Fibroblast of lung (primary cell): ENCODE measurements around the gene CPSF7. TPM values are rescaled to one million over a fixed set of nuclear protein-coding genes. Genes with fewer than 3 reads are reported as not detected.

ENCODE experiments used
- DNase-seq, 2 donors: peaks; one replicate each; pipeline versions ENCODE4 v3.0.0 to v3.0.0-alpha.2; 2010; ENCODE audit warnings: low read depth in 2 of 2
- H2AFZ ChIP-seq: 2 replicates; pipeline ENCODE4 v1.5.1; 2012; ENCODE audit warnings: low read length, control low read depth, inconsistent platforms
- H3K27ac ChIP-seq: 2 replicates; pipeline ENCODE4 v1.5.1; 2011; ENCODE audit warnings: low read length, control low read depth; ENCODE audit not compliant: insufficient read depth
- H3K27me3 ChIP-seq: 2 replicates; pipeline ENCODE4 v1.5.1; 2011; ENCODE audit warnings: mild to moderate bottlenecking, low read length; ENCODE audit not compliant: control insufficient read depth, insufficient read depth
- H3K36me3 ChIP-seq: 2 replicates; pipeline ENCODE4 v1.5.1; 2011; ENCODE audit warnings: low read length; ENCODE audit not compliant: control insufficient read depth, insufficient read depth
- H3K4me1 ChIP-seq: 2 replicates; pipeline ENCODE4 v1.5.1; 2011; ENCODE audit warnings: low read length; ENCODE audit not compliant: control insufficient read depth, insufficient read depth; ENCODE audit errors: extremely low read depth
- H3K4me2 ChIP-seq: 2 replicates; pipeline ENCODE4 v1.5.1; 2011; ENCODE audit warnings: low read length, control low read depth; ENCODE audit not compliant: insufficient read depth; ENCODE audit errors: extremely low read depth
- H3K4me3 ChIP-seq, 4 experiments: fragments of 200-600 bp in 1 of 4; sonication (generic) in 1 of 4; replicated peaks in 1 of 4; 2 replicates each; pipeline ENCODE4 v1.5.1; 2011 to 2016; ENCODE audit warnings: low read length in 4 of 4, low read depth in 3 of 4, mild to moderate bottlenecking in 3 of 4, control low read depth in 2 of 4, inconsistent platforms in 1 of 4, mixed read lengths in 1 of 4; ENCODE audit not compliant: insufficient read depth in 1 of 4; ENCODE audit errors: control extremely low read depth in 1 of 4
- H3K79me2 ChIP-seq: 2 replicates; pipeline ENCODE4 v1.5.1; 2012; ENCODE audit warnings: mild to moderate bottlenecking, low read length, inconsistent platforms; ENCODE audit not compliant: control insufficient read depth, insufficient read depth
- H3K9ac ChIP-seq: 2 replicates; pipeline ENCODE4 v1.5.1; 2011; ENCODE audit warnings: mild to moderate bottlenecking, low read length, control low read depth; ENCODE audit not compliant: insufficient read depth
- H3K9me3 ChIP-seq: 2 replicates; pipeline ENCODE4 v1.5.1; 2012; ENCODE audit warnings: low read depth, low read length; ENCODE audit not compliant: control insufficient read depth, insufficient read depth
- H4K20me1 ChIP-seq: 2 replicates; pipeline ENCODE4 v1.5.1; 2011; ENCODE audit warnings: low read length; ENCODE audit not compliant: control insufficient read depth, insufficient read depth; ENCODE audit errors: extremely low read depth
- EZH2 ChIP-seq: IDR thresholded peaks from 2 replicates; pipeline ENCODE4 v1.5.1; 2012; ENCODE audit warnings: low read length, control low read depth, mild to moderate bottlenecking; ENCODE audit errors: missing control alignments
- polyA plus RNA-seq, 2 donors: library from polyadenylated mRNA; depleted of rRNA in 1 of 2; stranded (reverse) in 1 of 2; unstranded in 1 of 2; fragments of >200 nt; gene quantifications; 2 replicates each; pipeline ENCODE4 v1.2.1, GENCODE V29; 2011 to 2012; ENCODE audit warnings: missing spikeins in 1 of 2
- total RNA-seq: library from RNA; depleted of rRNA; stranded (reverse); fragments of >200 nt; gene quantifications from 2 replicates; pipeline ENCODE4 v1.2.1, GENCODE V29; 2014
- TF ChIP-seq, protein P1 (sequence below), 2 donors: IDR thresholded peaks in 1 of 2; conservative IDR thresholded peaks in 1 of 2; 1 replicate in 1 of 2; 2 replicates in 1 of 2; pipeline ENCODE4 v1.5.1; 2011 to 2012; ENCODE audit warnings: low read length in 2 of 2, control low read depth in 1 of 2, inconsistent platforms in 1 of 2, low read depth in 1 of 2, mild to moderate bottlenecking in 1 of 2

Gene CPSF7
- total and polyA plus RNA-seq, 2 donors (not counting 1 experiment from before 2014, with no cell fraction given): 18.0 to 38.1 TPM

DNA sequence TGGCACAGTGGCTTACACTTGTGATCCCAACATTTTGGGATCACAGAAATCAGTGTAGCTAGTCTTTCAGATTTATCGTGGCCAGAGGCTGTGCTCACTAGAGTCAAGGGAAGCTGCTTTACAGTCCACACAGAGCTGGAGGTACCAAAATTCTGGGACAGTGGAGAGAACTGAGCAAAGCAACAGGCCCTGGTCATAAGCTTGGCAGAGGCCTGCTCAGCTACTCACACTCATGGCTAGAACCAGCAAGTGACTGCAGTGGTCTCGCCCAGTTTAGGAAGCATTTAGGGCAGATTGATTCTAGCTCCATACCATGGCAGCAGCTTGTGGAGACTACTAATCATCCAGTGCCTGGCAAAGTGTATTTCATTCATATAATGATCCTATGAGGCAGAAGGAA is 28.6 kb downstream of the CPSF7 start:
- Histone ChIP-seq H3K27ac (no peak overlapping the region), H3K27me3 (no peaks in the 10 kb centered on the region), H2AFZ (no peak overlapping the region), H3K79me2 (no peaks in the 10 kb centered on the region), H3K36me3 (peaks cover 20% of the 10 kb centered on the region), H3K4me1 (no peaks in the 10 kb centered on the region), H3K4me3 (no peak overlapping the region), H3K4me2 (no peak overlapping the region), H4K20me1 (no peaks in the 10 kb centered on the region), H3K9me3 (no peaks in the 10 kb centered on the region), H3K9ac (no peak overlapping the region)
- no peak for DNase-seq
- no peak for TF ChIP-seq EZH2
- TF ChIP-seq, protein P1, sequence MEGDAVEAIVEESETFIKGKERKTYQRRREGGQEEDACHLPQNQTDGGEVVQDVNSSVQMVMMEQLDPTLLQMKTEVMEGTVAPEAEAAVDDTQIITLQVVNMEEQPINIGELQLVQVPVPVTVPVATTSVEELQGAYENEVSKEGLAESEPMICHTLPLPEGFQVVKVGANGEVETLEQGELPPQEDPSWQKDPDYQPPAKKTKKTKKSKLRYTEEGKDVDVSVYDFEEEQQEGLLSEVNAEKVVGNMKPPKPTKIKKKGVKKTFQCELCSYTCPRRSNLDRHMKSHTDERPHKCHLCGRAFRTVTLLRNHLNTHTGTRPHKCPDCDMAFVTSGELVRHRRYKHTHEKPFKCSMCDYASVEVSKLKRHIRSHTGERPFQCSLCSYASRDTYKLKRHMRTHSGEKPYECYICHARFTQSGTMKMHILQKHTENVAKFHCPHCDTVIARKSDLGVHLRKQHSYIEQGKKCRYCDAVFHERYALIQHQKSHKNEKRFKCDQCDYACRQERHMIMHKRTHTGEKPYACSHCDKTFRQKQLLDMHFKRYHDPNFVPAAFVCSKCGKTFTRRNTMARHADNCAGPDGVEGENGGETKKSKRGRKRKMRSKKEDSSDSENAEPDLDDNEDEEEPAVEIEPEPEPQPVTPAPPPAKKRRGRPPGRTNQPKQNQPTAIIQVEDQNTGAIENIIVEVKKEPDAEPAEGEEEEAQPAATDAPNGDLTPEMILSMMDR (conservative IDR thresholded peaks at IDR 0.05 in 1 of 2, IDR thresholded peaks at IDR 0.05 in 1 of 2; ENCODE audit: low read depth in 1 of 2, low read length in 2 of 2): no peak

GRCh38 chr11:61392981-61393595 is 36.7 kb downstream of the CPSF7 start:
- H3K4me1 ChIP-seq: no peaks in the 10 kb centered on the region
- H3K36me3 ChIP-seq: peaks cover 4% of the 10 kb centered on the region
- H3K79me2 ChIP-seq: no peaks in the 10 kb centered on the region
- DNase-seq: peak; percentile 23 to 32
- TF ChIP-seq EZH2: no peak
- TF ChIP-seq, protein P1 (conservative IDR thresholded peaks at IDR 0.05 in 1 of 2, IDR thresholded peaks at IDR 0.05 in 1 of 2; ENCODE audit: low read depth in 1 of 2, low read length in 2 of 2): peak; percentile 21 to 25
- peak overlapping the region; percentile 98 for H3K4me2 ChIP-seq
- peak overlapping the region; percentile 52 for H3K27ac ChIP-seq
- H2AFZ ChIP-seq: peak overlapping the region; percentile 79
- H3K27me3 ChIP-seq: no peaks in the 10 kb centered on the region
- no peaks in the 10 kb centered on the region for H4K20me1 ChIP-seq
- H3K9ac ChIP-seq: peak overlapping the region; percentile 48
- H3K4me3 ChIP-seq: peak overlapping the region; percentile 68 to 90 (median 86)
- H3K9me3 ChIP-seq: no peaks in the 10 kb centered on the region

DNA sequence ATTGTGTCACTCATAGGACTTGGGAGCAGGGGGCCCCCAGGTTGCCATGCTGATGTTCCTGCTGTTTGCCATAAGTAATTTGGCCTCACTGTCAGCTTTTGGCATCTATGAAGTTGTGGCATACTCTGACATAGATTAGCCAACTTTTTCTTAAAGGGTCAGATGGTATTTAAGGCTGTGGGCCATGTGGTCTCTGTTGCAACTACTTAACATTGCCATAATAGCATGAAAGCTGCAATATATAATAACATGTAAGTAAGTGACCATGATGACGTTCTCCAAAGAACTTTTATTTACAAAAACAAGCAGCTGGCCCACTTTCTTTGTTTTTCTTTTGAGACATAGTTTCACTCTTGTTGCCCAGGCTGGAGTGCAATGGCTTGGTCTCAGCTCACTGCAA is 39.6 kb downstream of the CPSF7 start:
- Histone ChIP-seq H3K36me3 (peaks cover 3% of the 10 kb centered on the region), H2AFZ (no peak overlapping the region), H3K9ac (no peak overlapping the region), H3K4me1 (no peaks in the 10 kb centered on the region), H3K4me2 (no peak overlapping the region), H3K27me3 (no peaks in the 10 kb centered on the region), H3K79me2 (no peaks in the 10 kb centered on the region), H3K9me3 (no peaks in the 10 kb centered on the region), H3K27ac (no peak overlapping the region), H3K4me3 (no peak overlapping the region), H4K20me1 (no peaks in the 10 kb centered on the region)
- peak in 1 of 2 donors; percentile 44 for DNase-seq
- TF ChIP-seq, protein P1 (conservative IDR thresholded peaks at IDR 0.05 in 1 of 2, IDR thresholded peaks at IDR 0.05 in 1 of 2; ENCODE audit: low read depth in 1 of 2, low read length in 2 of 2): no peak
- TF ChIP-seq EZH2: no peak
